Endothelial cell (in vitro differentiated cells): ENCODE data around the gene ZNF787. TPM values are rescaled to one million over a fixed set of nuclear protein-coding genes. Genes with fewer than 3 reads are reported as not detected.
"Not testable (repeated sequence)": the region's sequence is repeated elsewhere in the genome, so short reads cannot be mapped to it uniquely, and the experiment has no call there.

Source experiments
- DNase-seq: peaks from one replicate; pipeline ENCODE4 v3.0.0; 2021; ENCODE audit warnings: low spot score
- H3K27ac Mint-ChIP-seq: one replicate; pipeline ENCODE4 v1.8.0; 2021; ENCODE audit warnings: mixed read lengths, inconsistent platforms; ENCODE audit not compliant: unreplicated experiment
- H3K27me3 Mint-ChIP-seq: one replicate; pipeline ENCODE4 v1.8.0; 2021; ENCODE audit warnings: mild to moderate bottlenecking, moderate library complexity, mixed read lengths, inconsistent platforms; ENCODE audit not compliant: unreplicated experiment
- H3K36me3 Mint-ChIP-seq: one replicate; pipeline ENCODE4 v1.8.0; 2021; ENCODE audit warnings: mild to moderate bottlenecking, low read depth, mixed read lengths, inconsistent platforms; ENCODE audit not compliant: unreplicated experiment
- H3K4me1 Mint-ChIP-seq: one replicate; pipeline ENCODE4 v1.8.0; 2021; ENCODE audit warnings: mild to moderate bottlenecking, mixed read lengths, inconsistent platforms; ENCODE audit not compliant: unreplicated experiment
- H3K4me3 Mint-ChIP-seq: one replicate; pipeline ENCODE4 v1.8.0; 2021; ENCODE audit warnings: mild to moderate bottlenecking, mixed read lengths, inconsistent platforms; ENCODE audit not compliant: unreplicated experiment
- H3K9me3 Mint-ChIP-seq: one replicate; pipeline ENCODE4 v1.8.0; 2021; ENCODE audit warnings: mixed read lengths, inconsistent platforms; ENCODE audit not compliant: unreplicated experiment
- CTCF ChIP-seq: fragments of 200-600 bp; sonication (generic); IDR thresholded peaks from one replicate; pipeline ENCODE4 v1.5.0; 2021; ENCODE audit warnings: antibody characterized with exemption; ENCODE audit not compliant: unreplicated experiment
- total RNA-seq: library from RNA; stranded (reverse); fragmentation: NEBNext Ultra II Directional; extraction: Animal tissue kit (Norgen Biotek cat#: 25700); gene quantifications from one replicate; pipeline ENCODE4 v1.2.1, GENCODE V29; 2021; ENCODE audit not compliant: unreplicated experiment

ZNF787 gene
- total RNA-seq, 1 donor from 2014 or later: 31.2 TPM

- H3K9me3 Mint-ChIP-seq: no peaks in the 10 kb centered on the region
- peaks cover 32% of the 10 kb centered on the region for H3K4me1 Mint-ChIP-seq
- no peak for TF ChIP-seq CTCF
- peaks cover 13% of the 10 kb centered on the region for H3K36me3 Mint-ChIP-seq
- H3K27ac Mint-ChIP-seq: no peak overlapping the region
- peaks cover 21% of the 10 kb centered on the region for H3K27me3 Mint-ChIP-seq
- DNase-seq: no peak
- H3K4me3 Mint-ChIP-seq: peak overlapping the region; percentile 74
Measured at GRCh38 chr19:56106993-56107392, 14.1 kb downstream of the ZNF787 start.

- H3K27me3 Mint-ChIP-seq: peaks cover 23% of the 10 kb centered on the region
- TF ChIP-seq CTCF: no peak
Measured at GRCh38 chr19:56106397-56106849, 14.7 kb downstream of the ZNF787 start.

GRCh38 chr19:56105831-56106396 is 15.2 kb downstream of the ZNF787 start:
- DNase-seq, H3K27ac Mint-ChIP-seq, H3K4me3 Mint-ChIP-seq, H3K9me3 Mint-ChIP-seq: not testable (repeated sequence)
- Mint-ChIP-seq H3K4me1 (peaks cover 34% of the 10 kb centered on the region), H3K36me3 (peaks cover 21% of the 10 kb centered on the region), H3K27me3 (peaks cover 24% of the 10 kb centered on the region)

More at GRCh38 chr19:56106397-56106849, 14.7 kb downstream of the ZNF787 start:
- peaks cover 16% of the 10 kb centered on the region for H3K36me3 Mint-ChIP-seq
- no peaks in the 10 kb centered on the region for H3K9me3 Mint-ChIP-seq
- no peak overlapping the region for H3K27ac Mint-ChIP-seq
- no peak for DNase-seq
- H3K4me1 Mint-ChIP-seq: peaks cover 34% of the 10 kb centered on the region
- no peak overlapping the region for H3K4me3 Mint-ChIP-seq

- H3K27me3 Mint-ChIP-seq: peaks cover 22% of the 10 kb centered on the region
- H3K4me3 Mint-ChIP-seq: no peak overlapping the region
- H3K9me3 Mint-ChIP-seq: no peaks in the 10 kb centered on the region
- H3K36me3 Mint-ChIP-seq: peaks cover 21% of the 10 kb centered on the region
- no peak overlapping the region for H3K27ac Mint-ChIP-seq
- TF ChIP-seq CTCF: peak; percentile 58
- peaks cover 31% of the 10 kb centered on the region for H3K4me1 Mint-ChIP-seq
- DNase-seq: peak; percentile 79
Measured at GRCh38 chr19:56105090-56105701, 15.9 kb downstream of the ZNF787 start.

GRCh38 chr19:56104423-56104822 is 16.7 kb downstream of the ZNF787 start:
- peak overlapping the region; percentile 57 for H3K27ac Mint-ChIP-seq
- H3K4me1 Mint-ChIP-seq: peaks cover 30% of the 10 kb centered on the region
- peaks cover 21% of the 10 kb centered on the region for H3K36me3 Mint-ChIP-seq
- peaks cover 23% of the 10 kb centered on the region for H3K27me3 Mint-ChIP-seq
- H3K4me3 Mint-ChIP-seq: peak overlapping the region; percentile 47
- DNase-seq: no peak
- H3K9me3 Mint-ChIP-seq: no peaks in the 10 kb centered on the region
- no peak for TF ChIP-seq CTCF
